ENCODE measurements around the gene CARS1.

Gene CARS1

GRCh38 chr11:3102641-3102921, 45.4 kb upstream of the CARS1 start:
- TF ChIP-seq, protein P1, sequence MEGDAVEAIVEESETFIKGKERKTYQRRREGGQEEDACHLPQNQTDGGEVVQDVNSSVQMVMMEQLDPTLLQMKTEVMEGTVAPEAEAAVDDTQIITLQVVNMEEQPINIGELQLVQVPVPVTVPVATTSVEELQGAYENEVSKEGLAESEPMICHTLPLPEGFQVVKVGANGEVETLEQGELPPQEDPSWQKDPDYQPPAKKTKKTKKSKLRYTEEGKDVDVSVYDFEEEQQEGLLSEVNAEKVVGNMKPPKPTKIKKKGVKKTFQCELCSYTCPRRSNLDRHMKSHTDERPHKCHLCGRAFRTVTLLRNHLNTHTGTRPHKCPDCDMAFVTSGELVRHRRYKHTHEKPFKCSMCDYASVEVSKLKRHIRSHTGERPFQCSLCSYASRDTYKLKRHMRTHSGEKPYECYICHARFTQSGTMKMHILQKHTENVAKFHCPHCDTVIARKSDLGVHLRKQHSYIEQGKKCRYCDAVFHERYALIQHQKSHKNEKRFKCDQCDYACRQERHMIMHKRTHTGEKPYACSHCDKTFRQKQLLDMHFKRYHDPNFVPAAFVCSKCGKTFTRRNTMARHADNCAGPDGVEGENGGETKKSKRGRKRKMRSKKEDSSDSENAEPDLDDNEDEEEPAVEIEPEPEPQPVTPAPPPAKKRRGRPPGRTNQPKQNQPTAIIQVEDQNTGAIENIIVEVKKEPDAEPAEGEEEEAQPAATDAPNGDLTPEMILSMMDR (IDR thresholded peaks at IDR 0.05; ENCODE audit: low read depth, low read length) = no peak
- H3K36me3 ChIP-seq = no peaks in the 10 kb centered on the region
- H3K9me3 ChIP-seq = no peaks in the 10 kb centered on the region
- no peak for DNase-seq
- no peaks in the 10 kb centered on the region for H3K27me3 ChIP-seq
- no peak overlapping the region for H3K4me3 ChIP-seq (ENCODE audit: low read depth, low read length)
- H3K4me1 ChIP-seq = no peaks in the 10 kb centered on the region

DNA sequence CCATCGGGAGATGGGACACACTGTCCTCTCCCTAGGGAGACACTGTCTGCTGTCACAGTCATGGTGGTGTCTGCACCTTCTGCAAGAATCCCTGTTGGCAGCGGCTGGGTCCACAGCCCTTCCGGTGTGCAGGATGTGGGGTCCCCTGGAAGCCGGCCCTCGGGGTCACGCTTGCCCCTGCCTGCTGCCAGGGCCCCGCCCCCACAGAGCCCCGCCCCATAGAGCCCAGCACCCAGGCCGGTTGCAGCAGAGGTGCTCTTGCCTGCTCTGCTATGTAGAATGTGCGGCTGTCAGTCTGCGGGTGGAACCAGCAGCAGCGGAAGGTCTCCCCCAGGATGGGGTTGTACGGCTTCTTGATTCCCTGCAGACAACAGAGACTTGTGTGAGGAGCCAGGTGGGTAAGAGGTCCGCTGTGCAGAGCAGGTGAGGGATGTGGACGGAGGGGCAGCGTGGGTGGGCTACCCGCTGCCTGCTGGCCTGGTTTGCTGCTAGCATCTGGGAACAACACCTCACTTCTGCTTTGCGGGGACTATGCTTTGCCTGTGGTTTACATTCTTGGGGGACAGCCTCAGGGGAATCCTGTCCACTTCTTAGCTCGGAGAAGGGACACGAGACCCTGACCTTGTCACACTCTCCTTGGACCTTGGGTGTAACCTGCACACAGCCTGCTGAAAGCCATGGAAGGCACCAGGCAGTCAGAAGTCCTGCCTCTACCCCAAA, 44.9 kb upstream of the CARS1 start:
- Histone ChIP-seq H3K9me3 (no peaks in the 10 kb centered on the region), H3K36me3 (no peaks in the 10 kb centered on the region), H3K4me1 (no peaks in the 10 kb centered on the region), H3K4me3 (ENCODE audit: low read depth, low read length) (no peak overlapping the region), H3K27me3 (no peaks in the 10 kb centered on the region)
- no peak for DNase-seq
- TF ChIP-seq, protein P1 (IDR thresholded peaks at IDR 0.05; ENCODE audit: low read depth, low read length) = no peak

DNA sequence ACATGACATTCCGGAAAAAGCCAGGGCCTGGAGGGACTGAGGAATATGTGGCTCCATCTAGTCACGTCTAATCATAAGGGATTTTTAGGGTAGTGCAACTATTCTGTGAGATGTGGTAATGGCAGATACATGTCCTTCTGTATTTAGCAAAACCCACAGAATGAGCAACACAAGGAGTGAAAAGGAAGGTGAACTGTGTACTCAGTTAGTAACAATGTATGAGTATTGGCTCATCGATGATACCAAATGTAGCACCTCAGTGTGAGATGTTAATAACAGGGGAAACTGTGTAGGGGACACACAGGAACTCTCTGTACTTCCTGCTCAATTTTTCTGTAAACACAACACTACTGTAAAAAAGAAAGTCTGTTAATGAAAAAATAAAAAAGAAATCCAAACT, 42.0 kb upstream of the CARS1 start:
- Histone ChIP-seq H3K4me3 (ENCODE audit: low read depth, low read length) (no peak overlapping the region), H3K36me3 (no peaks in the 10 kb centered on the region), H3K4me1 (no peaks in the 10 kb centered on the region), H3K9me3 (no peaks in the 10 kb centered on the region), H3K27me3 (no peaks in the 10 kb centered on the region)
- no peak for DNase-seq
- TF ChIP-seq, protein P1 (IDR thresholded peaks at IDR 0.05; ENCODE audit: low read depth, low read length) = no peak

GRCh38 chr11:3096909-3097530, 39.8 kb upstream of the CARS1 start:
- no peak overlapping the region for H3K4me3 ChIP-seq (ENCODE audit: low read depth, low read length)
- H3K36me3 ChIP-seq = no peaks in the 10 kb centered on the region
- TF ChIP-seq, protein P1 (IDR thresholded peaks at IDR 0.05; ENCODE audit: low read depth, low read length) = no peak
- no peaks in the 10 kb centered on the region for H3K4me1 ChIP-seq
- H3K9me3 ChIP-seq = no peaks in the 10 kb centered on the region
- H3K27me3 ChIP-seq = no peaks in the 10 kb centered on the region
- DNase-seq = no peak

- Histone ChIP-seq H3K9me3 (no peaks in the 10 kb centered on the region), H3K27me3 (no peaks in the 10 kb centered on the region), H3K4me1 (no peaks in the 10 kb centered on the region), H3K36me3 (no peaks in the 10 kb centered on the region), H3K4me3 (ENCODE audit: low read depth, low read length) (no peak overlapping the region)
- DNase-seq = no peak
- TF ChIP-seq, protein P1 (IDR thresholded peaks at IDR 0.05; ENCODE audit: low read depth, low read length) = no peak
These were observed 38.6 kb upstream of the CARS1 start for GRCh38 chr11:3095712-3096361.

All from BE2C (cell line).